NOMO-1 treated with dmso at 0.1 percent for 144 hours (cell line): ENCODE data around the gene NPAS3.

ENCODE experiments used
- DNase-seq: peaks from one replicate; lab custom pipeline; 2025; ENCODE audit not compliant: unreplicated experiment; lab: John Stamatoyannopoulos, UW

Gene NPAS3

GRCh38 chr14:33661101-33661500, 722.4 kb downstream of the NPAS3 start:
- DNase-seq = no peak

GRCh38 chr14:33668066-33668465, 729.4 kb downstream of the NPAS3 start:
- no peak for DNase-seq

GRCh38 chr14:33669111-33669510, 730.4 kb downstream of the NPAS3 start:
- DNase-seq = no peak

GRCh38 chr14:33670235-33670634, 731.6 kb downstream of the NPAS3 start:
- DNase-seq = no peak

- no peak for DNase-seq
These were observed 732.9 kb downstream of the NPAS3 start for GRCh38 chr14:33671556-33671955.

- no peak for DNase-seq
These were observed 736.2 kb downstream of the NPAS3 start for GRCh38 chr14:33674927-33675326.

- no peak for DNase-seq
These were observed 736.9 kb downstream of the NPAS3 start for GRCh38 chr14:33675415-33676130.

GRCh38 chr14:33676135-33676566, 737.5 kb downstream of the NPAS3 start:
- no peak for DNase-seq

- no peak for DNase-seq
These were observed 738.2 kb downstream of the NPAS3 start for GRCh38 chr14:33676891-33677290.

- no peak for DNase-seq
These were observed 739.3 kb downstream of the NPAS3 start for GRCh38 chr14:33678005-33678404.

- DNase-seq = no peak
These were observed 740.3 kb downstream of the NPAS3 start for GRCh38 chr14:33679025-33679424.

- DNase-seq = no peak
These were observed 741.0 kb downstream of the NPAS3 start for GRCh38 chr14:33679461-33680225.

- no peak for DNase-seq
These were observed 742.2 kb downstream of the NPAS3 start for GRCh38 chr14:33680873-33681272.

- DNase-seq = no peak
These were observed 744.1 kb downstream of the NPAS3 start for GRCh38 chr14:33682760-33683159.

- no peak for DNase-seq
These were observed 746.3 kb downstream of the NPAS3 start for GRCh38 chr14:33685026-33685425.

GRCh38 chr14:33685698-33686097, 747.0 kb downstream of the NPAS3 start:
- no peak for DNase-seq

GRCh38 chr14:33686218-33686617, 747.5 kb downstream of the NPAS3 start:
- no peak for DNase-seq

GRCh38 chr14:33686856-33687255, 748.2 kb downstream of the NPAS3 start:
- DNase-seq = no peak

- DNase-seq = no peak
These were observed 751.0 kb downstream of the NPAS3 start for GRCh38 chr14:33689680-33690079.

GRCh38 chr14:33691907-33692306, 753.2 kb downstream of the NPAS3 start:
- DNase-seq = no peak

GRCh38 chr14:33692762-33693161, 754.1 kb downstream of the NPAS3 start:
- DNase-seq = no peak

- no peak for DNase-seq
These were observed 754.6 kb downstream of the NPAS3 start for GRCh38 chr14:33693237-33693636.
